A673 (cell line): ENCODE measurements around the gene UGT1A7.

Experiments
- CTCF ChIP-seq: fragments of 300-800, 200-600 bp; sonication (generic); conservative IDR thresholded peaks from 2 replicates; pipeline ENCODE4 v1.5.1; 2017; ENCODE audit warnings: low read depth, mild to moderate bottlenecking, antibody characterized with exemption, low read length, moderate library complexity, mixed read lengths
- EZH2 ChIP-seq: fragments of 200-600 bp; sonication (generic); IDR thresholded peaks from 2 replicates; pipeline ENCODE4 v1.6.1; 2017; ENCODE audit warnings: borderline replicate concordance, low read depth, mild to moderate bottlenecking, mixed read lengths, antibody characterized with exemption, low read length; ENCODE audit not compliant: poor library complexity, severe bottlenecking

- no peak for TF ChIP-seq CTCF
- TF ChIP-seq EZH2 = no peak
Measured at GRCh38 chr2:233691443-233692433, 10.0 kb downstream of the UGT1A7 start.
